ENCODE data around the gene PACRG. TPM values are rescaled to one million over a fixed set of nuclear protein-coding genes. Genes with fewer than 3 reads are reported as not detected.

PACRG gene
- total RNA-seq, 1 experiment from 2014 or later: not detected

DNA sequence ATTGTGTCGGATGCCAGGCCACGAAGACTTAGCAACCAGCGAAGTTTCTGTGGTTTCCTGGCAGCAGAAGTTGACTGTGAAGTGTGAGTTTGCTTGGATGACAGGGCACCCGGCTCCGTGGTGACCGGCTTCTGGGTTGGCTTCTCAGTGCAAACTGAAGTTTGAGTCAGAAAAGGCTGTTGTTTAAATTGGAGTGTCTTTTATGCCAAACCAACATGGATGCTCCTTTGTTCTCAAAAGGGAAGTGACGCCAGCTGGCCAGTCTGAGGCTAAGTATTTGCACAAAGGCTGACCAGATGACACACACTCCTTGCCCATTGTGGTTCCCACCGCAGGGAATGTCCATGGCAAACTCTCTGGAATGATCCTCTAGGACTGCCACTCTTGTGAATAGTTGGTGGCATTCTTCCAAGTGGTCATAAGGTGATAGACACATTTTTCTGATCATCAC is 521.9 kb downstream of the PACRG start:
- DNase-seq (ENCODE audit: low read depth): no peak
- in situ Hi-C loops (cut with HindIII; ENCODE audit: low pct_unique_long_range_greater_than_20kb, low sequenced_read_pairs): no loop called here

DNA sequence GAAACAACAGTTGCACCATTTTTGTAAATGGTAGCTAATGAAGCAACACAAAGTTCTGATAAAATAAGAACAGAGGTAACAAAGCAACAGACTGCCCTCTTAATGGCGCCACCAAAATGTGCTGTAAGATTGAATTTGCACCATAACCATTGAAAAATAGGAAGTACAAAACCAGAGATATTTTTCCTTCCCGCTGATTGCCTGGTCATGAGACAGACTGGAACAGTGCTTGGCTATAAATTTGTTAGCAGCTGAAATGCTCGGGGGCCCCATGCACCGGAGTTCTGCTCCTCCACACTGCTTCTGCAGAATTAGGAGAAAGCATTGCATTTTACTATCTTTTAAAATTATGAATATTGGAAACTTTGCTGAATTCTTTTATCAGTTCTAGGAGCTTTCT is 522.3 kb downstream of the PACRG start:
- in situ Hi-C loops (cut with HindIII; ENCODE audit: low pct_unique_long_range_greater_than_20kb, low sequenced_read_pairs): no loop called here
- DNase-seq (ENCODE audit: low read depth): no peak

DNA sequence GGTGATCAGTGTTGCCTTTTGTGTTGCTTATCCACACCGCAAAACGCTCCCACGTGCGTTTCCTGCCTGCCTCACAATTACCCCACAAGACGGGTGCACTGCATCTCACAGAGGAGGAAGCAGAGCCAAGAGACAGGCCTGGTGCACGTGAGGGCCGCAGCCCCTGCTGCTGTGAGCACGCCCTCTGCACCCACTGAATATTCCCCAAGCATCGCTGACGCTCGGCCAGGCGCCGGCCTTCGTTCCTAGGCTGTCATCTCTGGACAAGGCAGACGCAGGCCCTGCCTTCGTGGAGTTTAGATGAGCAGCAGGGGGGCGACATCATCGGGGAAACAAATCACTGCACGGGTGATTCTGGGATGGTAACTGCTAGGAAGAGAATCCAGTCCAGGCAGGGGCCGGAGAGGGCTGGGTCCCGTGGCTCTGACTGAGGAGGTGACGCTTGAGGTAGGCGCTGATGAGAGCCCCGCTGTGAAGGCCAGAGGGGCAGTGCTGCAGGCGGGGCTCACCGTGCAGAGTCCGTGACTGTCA is 524.4 kb downstream of the PACRG start:
- in situ Hi-C loops (cut with HindIII; ENCODE audit: low pct_unique_long_range_greater_than_20kb, low sequenced_read_pairs): no loop called here

DNA sequence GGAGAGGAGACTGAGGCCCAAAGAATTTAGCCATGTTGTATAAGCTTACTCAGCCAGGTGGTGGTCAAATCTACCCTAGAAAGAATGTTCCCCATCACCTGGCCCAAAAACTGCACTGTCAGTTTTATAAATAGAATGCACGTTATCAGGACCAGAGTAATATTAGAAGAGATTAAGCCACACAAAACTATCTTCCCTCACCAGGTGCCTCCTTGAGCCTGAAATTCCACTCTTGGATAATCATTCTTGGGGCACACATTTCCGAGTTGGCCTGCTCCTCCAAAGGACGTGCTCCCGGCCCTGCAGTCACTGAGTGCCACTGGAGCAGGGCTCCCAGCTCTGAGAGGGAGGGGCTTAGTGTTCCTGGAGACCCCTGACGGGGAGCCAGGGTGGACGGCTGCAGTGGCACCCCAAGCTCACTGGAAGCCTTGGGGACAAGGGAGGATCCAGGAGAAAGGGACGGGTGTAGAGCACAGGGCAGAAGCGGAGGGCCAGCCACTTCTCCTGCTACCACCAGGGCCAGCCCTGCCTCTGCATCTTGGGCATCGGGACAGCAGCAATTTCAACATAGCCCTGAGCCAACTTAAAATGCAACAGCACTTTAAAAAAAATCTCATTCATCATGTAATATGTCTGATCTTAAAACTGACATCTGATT is 525.9 kb downstream of the PACRG start:
- in situ Hi-C loops (cut with HindIII; ENCODE audit: low pct_unique_long_range_greater_than_20kb, low sequenced_read_pairs): no loop called here
- no peak for DNase-seq (ENCODE audit: low read depth)

More for the DNA sequence above, 524.4 kb downstream of the PACRG start:
- DNase-seq (ENCODE audit: low read depth): no peak

DNA sequence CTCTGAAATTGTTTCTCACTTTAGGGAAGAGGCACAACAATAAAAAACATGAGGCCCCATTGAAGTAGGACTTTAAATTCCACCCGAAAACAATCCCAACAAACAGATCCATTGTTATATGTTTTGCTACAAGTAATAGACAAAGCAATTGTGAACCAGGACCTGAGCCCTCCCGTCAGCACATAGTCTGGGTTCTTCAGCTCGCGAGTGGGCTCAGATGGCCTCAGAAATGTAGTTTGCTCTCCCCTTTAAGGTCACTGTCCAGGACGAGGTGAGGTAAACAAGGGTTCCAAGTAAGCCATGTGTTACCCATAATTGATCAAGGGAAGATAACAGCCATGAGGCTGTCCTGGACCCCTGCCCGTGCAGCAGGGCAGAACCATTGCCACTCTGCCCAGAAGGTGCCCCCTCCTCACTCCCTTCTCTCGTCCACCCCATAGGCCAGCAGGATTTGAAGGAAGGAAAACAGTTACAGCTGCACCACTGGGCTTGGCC is 526.6 kb downstream of the PACRG start:
- in situ Hi-C loops (cut with HindIII; ENCODE audit: low pct_unique_long_range_greater_than_20kb, low sequenced_read_pairs): no loop called here
- DNase-seq (ENCODE audit: low read depth): no peak

DNA sequence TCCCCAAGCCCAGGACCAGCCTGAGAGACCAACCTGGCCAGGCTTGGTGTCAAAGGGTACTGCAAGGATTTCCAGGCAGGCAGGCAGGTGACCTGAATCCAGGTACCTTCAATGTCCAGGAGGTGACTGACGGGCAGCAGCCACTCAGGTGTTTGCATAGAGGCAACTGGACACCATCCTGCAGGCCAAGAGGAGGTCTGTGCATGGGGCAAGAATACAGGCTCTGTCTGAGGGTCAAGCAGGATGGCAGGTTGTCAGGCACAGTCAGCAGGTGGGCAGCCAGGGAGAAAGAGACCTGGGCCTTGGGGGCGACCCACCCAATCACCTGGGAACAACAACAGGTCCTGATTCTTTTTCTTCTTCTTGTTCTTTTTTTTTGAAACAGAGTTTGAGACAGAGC is 527.5 kb downstream of the PACRG start:
- in situ Hi-C loops (cut with HindIII; ENCODE audit: low pct_unique_long_range_greater_than_20kb, low sequenced_read_pairs): no loop called here

DNA sequence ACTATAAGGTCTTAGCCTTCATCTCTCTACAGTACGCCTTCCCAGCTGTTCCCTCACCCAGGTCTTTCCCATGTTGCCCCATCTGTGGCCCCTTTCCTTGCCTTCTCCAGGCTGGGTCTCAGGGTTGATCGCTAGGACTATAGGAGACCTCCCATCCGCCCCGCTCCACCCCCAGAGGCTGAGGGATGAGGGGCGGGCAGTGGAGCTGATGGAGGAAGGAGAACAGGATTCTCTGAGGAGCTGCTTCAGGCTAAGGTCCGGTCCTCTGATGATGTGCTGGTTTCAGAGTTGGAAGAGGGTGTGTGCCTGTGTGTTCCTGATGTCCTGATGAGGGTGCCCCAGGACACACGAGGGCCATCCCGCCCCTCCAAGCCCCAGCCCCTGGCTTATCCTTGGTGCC is 531.9 kb downstream of the PACRG start:
- DNase-seq (ENCODE audit: low read depth): no peak
- in situ Hi-C loops (cut with HindIII; ENCODE audit: low pct_unique_long_range_greater_than_20kb, low sequenced_read_pairs): no loop called here

More for the DNA sequence above, 527.5 kb downstream of the PACRG start:
- DNase-seq (ENCODE audit: low read depth): no peak

DNA sequence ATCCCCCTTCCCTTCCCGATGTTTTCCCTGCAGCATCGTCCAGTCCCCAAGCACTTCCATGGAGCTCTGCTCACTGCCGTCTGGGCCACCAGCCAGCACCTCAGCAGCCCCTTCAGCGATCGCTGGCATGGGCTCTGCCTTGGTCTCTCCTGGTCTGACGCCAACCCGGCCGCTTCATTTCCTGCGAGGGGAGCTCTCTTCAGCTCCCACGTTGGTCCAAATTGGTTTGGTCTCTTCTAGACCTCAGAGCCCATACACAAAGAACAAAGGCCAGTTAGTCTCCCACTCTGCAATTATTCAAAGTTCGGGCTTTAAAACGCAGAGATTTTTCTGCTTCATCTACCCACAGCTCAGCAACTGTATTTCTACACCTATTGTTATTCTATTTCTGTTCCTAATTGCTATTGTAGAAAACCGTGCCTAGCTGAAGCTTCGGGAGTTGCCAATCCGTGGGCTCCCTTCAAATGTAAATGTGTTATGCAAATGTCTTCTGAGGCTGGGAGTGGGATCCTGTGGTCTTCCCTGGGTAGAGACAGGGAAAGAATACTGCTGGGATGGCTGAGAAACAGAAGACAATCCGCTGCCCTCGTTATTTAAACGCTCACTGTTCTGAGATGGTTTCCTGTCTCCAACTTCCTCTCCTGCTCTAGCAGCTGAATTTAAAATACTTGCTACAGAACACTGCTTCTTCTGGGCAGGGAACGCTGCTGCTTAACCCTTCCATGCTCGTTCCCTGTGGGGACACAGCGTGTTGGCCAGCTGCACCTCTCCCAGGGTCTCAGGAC is 532.5 kb downstream of the PACRG start:
- no peak for DNase-seq (ENCODE audit: low read depth)
- in situ Hi-C loops (cut with HindIII; ENCODE audit: low pct_unique_long_range_greater_than_20kb, low sequenced_read_pairs): no loop called here

DNA sequence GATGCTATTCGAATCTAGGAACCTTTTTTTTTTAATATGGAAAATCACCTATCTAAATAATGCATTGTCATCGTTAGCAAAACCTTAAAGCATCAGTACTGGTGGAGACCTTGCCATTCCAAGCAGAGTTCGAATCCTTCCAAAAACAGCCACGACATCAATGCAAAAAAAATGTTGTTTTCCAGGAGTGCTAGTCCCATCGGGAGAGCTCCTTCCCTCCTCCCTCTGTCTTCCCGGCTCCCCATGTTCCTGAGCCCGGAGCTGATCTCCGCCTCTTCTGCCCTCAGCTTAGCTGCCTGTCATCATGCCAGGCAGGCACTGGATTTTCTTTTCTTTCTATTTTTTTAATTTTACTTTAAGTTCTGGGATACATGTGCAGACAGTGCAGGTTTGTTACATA is 533.1 kb downstream of the PACRG start:
- no peak for DNase-seq (ENCODE audit: low read depth)
- in situ Hi-C loops (cut with HindIII; ENCODE audit: low pct_unique_long_range_greater_than_20kb, low sequenced_read_pairs): no loop called here

DNA sequence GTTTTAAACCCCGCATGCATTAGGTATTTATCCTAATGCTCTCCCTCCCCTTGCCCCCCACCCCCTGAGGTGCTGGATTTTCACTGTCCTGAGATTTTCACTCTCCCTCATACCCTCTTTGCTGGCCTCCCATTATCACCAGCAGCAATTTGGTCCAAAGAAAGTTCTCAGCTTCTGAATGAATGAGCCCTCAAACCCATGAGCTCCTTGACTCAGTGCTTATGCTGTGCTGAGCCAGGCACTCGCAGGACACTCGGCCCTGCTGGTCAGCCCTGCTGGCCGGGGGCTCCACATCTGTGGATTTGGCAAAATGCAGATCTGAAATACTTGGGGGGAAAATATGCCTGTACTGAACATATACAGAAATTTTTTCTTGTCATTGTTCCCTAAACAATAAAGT is 533.6 kb downstream of the PACRG start:
- in situ Hi-C loops (cut with HindIII; ENCODE audit: low pct_unique_long_range_greater_than_20kb, low sequenced_read_pairs): no loop called here
- DNase-seq (ENCODE audit: low read depth): no peak

DNA sequence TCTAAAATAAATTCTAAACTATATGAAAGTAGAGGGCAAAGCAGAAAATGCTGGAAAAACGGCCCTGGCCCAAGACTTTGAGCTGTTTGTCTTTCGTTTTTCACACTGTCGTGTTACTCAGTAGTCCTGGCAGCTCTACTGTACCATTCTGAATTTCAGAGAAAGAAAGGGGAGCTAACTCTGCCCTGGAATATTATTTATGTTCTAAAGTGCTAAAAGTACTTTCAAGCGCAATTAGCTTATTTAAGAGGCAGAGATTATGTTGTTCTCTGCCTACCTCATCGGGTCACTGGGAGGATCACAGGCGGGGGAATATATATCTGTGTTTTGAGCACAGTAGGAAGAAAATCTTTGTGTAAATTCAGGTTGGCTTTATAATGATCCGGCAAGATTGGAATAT is 534.3 kb downstream of the PACRG start:
- DNase-seq (ENCODE audit: low read depth): no peak
- in situ Hi-C loops (cut with HindIII; ENCODE audit: low pct_unique_long_range_greater_than_20kb, low sequenced_read_pairs): no loop called here

DNA sequence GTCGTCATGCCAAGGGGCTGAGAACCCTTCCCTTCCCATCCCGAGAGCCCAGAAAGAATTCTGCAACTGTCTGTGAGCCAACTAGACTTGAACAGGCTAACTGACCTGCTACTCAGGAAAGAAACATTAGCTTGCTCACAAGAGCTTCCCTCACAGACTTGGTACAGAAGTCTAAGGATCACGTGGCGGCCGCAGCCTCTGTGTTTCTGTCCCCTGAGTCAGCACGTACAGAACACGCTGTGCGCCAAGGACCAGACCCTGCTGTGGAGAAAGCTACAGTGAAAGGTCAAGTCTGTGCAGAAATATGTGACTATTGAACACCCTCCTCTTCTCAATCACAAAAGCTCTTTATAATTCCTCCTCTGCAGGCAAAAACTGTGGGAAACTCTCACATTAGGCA is 535.4 kb downstream of the PACRG start:
- DNase-seq (ENCODE audit: low read depth): no peak
- in situ Hi-C loops (cut with HindIII; ENCODE audit: low pct_unique_long_range_greater_than_20kb, low sequenced_read_pairs): no loop called here

DNA sequence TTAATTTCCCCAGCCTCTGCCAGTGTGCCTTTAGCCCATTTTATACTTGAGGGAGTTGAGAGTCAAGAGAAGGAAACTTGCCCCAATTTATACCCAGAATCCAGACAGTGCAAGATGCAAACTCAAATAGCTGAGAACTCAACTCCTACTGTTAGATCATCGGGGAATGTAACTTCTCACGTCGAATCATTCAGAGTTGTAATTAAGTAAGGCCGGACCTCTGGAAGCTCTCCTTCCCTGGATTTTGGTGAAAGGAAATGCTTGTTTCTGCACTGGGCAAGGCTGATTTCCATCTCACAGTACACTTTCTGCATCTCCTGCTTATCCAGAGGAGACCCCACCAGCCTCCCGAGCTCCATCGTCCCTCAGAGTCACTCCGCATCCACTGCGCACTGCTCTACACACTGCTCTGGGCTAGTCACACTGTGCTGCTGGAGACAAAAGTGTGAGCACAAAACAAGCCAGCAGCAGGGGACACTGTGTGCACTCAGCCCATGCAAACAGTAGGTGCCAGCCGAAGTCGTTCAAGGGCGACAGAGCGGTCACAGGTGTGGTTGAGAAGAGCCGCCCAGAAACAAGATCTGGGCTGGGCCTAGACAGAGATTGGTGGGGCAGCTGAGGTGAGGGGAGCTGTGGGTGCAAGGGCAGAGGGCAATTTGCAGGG is 536.4 kb downstream of the PACRG start:
- in situ Hi-C loops (cut with HindIII; ENCODE audit: low pct_unique_long_range_greater_than_20kb, low sequenced_read_pairs): no loop called here
- DNase-seq (ENCODE audit: low read depth): no peak

DNA sequence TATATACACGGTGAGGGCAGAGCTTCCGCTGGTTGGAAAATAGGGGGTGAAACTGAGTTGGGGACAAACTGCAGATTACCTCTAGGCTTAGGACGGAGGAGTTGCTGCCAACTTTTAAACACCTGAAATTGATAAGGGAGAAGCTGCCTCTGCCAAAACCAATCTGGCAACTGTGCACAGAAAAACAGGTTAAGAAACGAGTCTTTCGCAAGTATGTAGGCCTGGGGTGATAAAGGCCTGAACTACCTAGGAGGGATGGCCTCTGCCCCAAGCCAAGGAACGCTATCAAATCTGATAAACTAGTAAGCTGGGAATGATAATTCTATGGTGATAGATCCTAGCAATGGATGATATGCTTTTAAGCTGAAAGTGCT is 536.9 kb downstream of the PACRG start:
- DNase-seq (ENCODE audit: low read depth): no peak
- in situ Hi-C loops (cut with HindIII; ENCODE audit: low pct_unique_long_range_greater_than_20kb, low sequenced_read_pairs): no loop called here

DNA sequence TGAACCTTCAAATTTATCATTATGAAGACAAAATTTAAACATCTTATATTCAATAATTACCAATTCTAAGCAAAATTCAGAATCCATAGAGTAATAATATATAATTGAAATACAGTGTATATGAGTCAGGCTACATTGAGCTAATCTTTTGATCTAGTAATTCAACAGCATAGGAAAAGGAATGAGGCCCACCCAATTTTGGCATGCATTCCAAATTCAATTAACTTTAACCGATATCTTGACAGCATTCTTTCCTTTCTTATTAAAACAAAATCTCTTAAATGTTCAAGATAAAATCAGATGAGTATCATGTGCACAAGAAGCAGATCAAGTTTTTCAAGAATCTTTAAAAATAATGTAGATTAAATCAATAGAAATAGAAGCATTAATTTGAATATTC is 553.9 kb downstream of the PACRG start:
- DNase-seq (ENCODE audit: low read depth): no peak

DNA sequence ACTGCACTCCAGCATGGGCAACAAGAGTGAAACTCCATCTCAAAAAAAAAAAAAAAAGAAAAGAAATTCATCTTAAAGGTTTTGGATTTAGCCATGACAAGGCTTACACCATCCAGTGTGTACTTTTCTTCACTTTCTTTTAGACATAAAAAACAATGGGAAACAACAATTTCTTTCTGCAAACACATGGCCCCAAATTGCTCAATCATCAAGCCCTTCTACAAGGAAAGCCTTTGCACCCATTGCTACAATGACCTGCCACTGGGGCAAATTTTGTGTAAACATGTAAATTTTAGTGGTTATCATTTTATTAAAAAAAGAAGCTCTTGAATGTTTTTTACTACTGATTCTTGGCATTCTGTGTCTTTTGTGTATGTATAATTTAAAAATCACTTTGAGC is 554.9 kb downstream of the PACRG start:
- in situ Hi-C loops (cut with HindIII; ENCODE audit: low pct_unique_long_range_greater_than_20kb, low sequenced_read_pairs): no loop called here

More for the DNA sequence above, 553.9 kb downstream of the PACRG start:
- in situ Hi-C loops (cut with HindIII; ENCODE audit: low pct_unique_long_range_greater_than_20kb, low sequenced_read_pairs): no loop called here

DNA sequence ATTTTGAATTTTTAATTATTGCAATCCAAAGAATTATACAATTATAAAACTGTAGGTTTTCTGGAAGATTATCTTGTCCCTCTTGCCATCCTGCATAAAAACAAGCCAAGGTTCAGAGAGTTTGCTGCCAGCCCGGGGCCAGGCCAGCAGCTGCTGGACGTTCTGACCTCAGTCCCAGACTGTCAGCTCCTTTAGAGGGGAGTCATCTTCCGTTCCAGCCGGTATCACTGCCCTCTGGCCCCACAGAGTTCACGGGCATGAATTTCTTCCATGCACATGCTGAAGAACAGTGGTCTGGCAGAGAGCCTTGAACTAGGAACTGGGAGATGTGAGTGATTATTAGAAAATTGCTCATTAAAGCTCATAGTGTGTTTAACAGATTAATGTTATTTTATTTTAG is 556.4 kb downstream of the PACRG start:
- in situ Hi-C loops (cut with HindIII; ENCODE audit: low pct_unique_long_range_greater_than_20kb, low sequenced_read_pairs): no loop called here
- DNase-seq (ENCODE audit: low read depth): no peak

More for the DNA sequence above, 554.9 kb downstream of the PACRG start:
- no peak for DNase-seq (ENCODE audit: low read depth)

DNA sequence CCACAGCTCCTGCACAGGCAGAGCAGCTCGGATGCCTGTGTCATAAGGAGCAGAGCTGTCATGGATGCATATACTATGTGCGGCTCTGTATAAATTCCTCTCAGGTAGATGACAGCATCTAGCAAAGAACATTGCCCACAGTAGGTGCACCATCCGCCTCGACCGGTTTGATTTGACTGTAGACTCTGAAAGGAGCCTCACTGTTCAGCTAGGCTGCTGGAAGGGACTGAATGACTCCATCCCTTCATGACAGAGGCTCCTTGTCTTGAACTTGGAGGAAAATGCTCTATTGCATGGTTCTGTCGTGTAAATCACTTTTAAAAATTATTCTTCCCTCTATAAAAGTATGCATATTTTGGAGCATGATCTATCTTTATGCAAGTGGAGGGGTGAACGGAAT is 557.9 kb downstream of the PACRG start:
- DNase-seq (ENCODE audit: low read depth): no peak
- in situ Hi-C loops (cut with HindIII; ENCODE audit: low pct_unique_long_range_greater_than_20kb, low sequenced_read_pairs): no loop called here

DNA sequence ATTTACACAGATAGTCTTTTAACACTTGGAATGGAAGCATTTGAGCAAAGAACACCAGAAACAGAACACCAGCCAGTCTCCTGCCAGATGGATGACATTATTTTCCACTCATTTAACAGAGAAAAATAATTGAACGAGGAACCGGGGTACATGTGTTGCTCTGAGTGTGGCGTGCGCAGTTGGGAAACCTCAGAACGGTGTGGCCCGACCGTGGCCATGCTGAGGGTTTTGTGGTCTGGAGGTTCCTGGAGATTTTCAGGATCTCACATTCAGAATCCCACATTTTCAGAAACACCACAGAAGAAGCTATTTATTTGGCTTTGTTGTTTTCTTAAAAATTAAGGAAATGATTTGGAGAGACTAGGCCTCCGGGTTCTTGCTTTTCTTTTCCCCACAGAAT is 559.9 kb downstream of the PACRG start:
- no peak for DNase-seq (ENCODE audit: low read depth)
- in situ Hi-C loops (cut with HindIII; ENCODE audit: low pct_unique_long_range_greater_than_20kb, low sequenced_read_pairs): no loop called here

All from Caki2 (cell line).